ENCODE measurements around the gene CFAP161. TPM values are rescaled to one million over a fixed set of nuclear protein-coding genes. Genes with fewer than 3 reads are reported as not detected.

The CFAP161 gene
- total RNA-seq, 1 experiment from 2014 or later: 2.7 TPM

DNA sequence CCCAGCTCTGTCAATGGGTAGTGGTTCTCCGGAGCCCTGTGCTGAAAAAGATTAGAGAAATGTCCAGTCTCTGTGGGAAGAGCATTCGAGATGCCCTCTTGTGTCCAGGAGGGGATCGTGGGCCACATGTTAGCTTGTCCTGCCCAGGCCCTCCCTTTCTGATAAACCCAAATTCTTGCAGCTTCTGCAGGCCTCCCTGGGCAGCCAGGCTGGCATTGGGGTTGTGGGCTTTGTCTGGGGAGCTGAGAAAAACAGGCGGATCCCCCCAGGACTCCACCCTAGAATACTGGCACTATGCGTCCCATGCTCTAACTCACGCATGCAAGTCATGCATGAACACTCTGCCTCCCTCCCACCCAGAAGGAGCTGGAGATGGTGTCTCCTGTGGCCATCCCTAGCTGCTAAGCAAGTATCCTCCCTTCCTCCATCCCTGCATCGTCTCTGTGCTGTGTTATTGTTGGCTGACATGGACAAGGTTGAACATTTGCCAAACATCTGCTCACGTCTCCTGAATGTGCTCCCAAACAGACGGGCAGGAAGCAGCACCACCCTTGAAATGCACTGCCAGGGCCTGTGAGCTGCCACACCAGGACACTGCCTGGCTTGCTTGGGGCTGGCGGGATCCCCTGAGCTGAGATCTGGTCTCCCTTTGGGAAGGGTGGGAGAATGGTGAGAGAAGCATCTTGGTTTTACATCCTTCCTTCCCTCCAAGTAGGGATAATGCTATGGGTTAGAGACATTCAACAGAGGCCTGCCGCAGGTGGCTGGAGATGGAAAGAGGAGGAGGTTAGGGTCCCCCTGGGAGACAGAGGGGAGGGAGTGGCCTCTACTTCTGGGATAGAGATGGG, 26.5 kb downstream of the CFAP161 start:
- H3K4me3 ChIP-seq (ENCODE audit: low read depth in 2 of 2, low read length in 2 of 2): no peak overlapping the region
- ChIA-PET POLR2A (no interaction called here), CTCF (no interaction called here)
- in situ Hi-C loops (cut with HindIII; ENCODE audit: low pct_unique_long_range_greater_than_20kb, low sequenced_read_pairs): no loop called here
- H3K27me3 ChIP-seq (ENCODE audit: control insufficient read depth, insufficient read depth, low read length): no peaks in the 10 kb centered on the region
- TF ChIP-seq TCF7L2 (IDR thresholded peaks at IDR 0.05; ENCODE audit: low read depth, low read length): no peak
- TF ChIP-seq, protein P1, sequence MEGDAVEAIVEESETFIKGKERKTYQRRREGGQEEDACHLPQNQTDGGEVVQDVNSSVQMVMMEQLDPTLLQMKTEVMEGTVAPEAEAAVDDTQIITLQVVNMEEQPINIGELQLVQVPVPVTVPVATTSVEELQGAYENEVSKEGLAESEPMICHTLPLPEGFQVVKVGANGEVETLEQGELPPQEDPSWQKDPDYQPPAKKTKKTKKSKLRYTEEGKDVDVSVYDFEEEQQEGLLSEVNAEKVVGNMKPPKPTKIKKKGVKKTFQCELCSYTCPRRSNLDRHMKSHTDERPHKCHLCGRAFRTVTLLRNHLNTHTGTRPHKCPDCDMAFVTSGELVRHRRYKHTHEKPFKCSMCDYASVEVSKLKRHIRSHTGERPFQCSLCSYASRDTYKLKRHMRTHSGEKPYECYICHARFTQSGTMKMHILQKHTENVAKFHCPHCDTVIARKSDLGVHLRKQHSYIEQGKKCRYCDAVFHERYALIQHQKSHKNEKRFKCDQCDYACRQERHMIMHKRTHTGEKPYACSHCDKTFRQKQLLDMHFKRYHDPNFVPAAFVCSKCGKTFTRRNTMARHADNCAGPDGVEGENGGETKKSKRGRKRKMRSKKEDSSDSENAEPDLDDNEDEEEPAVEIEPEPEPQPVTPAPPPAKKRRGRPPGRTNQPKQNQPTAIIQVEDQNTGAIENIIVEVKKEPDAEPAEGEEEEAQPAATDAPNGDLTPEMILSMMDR (IDR thresholded peaks at IDR 0.05): no peak
- no peak for TF ChIP-seq SIN3A (IDR thresholded peaks at IDR 0.05; ENCODE audit: borderline replicate concordance, insufficient read depth, low read depth, low read length)
- H3K36me3 ChIP-seq (ENCODE audit: control insufficient read depth, insufficient read depth, low read length): no peaks in the 10 kb centered on the region
- intact Hi-C loops (cut with micrococcal nuclease; ENCODE audit: unreplicated experiment): no loop called here
- DNase-seq (ENCODE audit: low read depth, low spot score): no peak
- ATAC-seq: no peak
- no peaks in the 10 kb centered on the region for H3K9me3 ChIP-seq (ENCODE audit: control insufficient read depth, insufficient read depth, low read depth, low read length)
- no peak overlapping the region for H3K27ac ChIP-seq (ENCODE audit: low read length)
- no peaks in the 10 kb centered on the region for H3K4me1 ChIP-seq (ENCODE audit: control insufficient read depth, insufficient read depth, low read length)
- BruUV-seq (replicated peaks): no TSS peak

DNA sequence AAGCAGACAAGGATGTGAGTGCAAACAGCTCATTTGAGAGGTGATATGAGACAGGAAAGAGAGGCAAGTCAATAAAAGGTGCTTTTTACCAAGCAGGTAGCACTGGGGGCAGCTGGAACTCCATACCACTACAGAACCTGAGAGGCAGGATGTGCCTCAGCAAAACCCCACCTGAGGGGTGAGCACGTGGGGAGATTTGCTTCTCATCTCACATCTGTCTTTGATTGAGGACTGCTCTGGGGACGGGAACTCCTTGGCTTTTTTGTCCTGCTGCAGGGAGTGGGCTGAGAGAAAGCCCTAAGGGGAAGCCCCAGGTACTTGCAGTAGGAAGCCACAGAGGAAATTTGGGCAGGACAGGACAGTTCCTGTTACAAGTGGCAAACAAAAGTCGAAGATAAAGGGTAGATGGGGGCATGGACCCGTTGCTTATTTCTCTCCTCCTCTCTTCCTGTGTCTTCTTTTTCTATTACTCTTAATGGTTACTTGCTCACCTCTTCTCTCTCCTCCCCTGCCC, 27.1 kb downstream of the CFAP161 start:
- TF ChIP-seq TCF7L2 (IDR thresholded peaks at IDR 0.05; ENCODE audit: low read depth, low read length): no peak
- TF ChIP-seq, protein P1 (IDR thresholded peaks at IDR 0.05): no peak
- no peak for TF ChIP-seq SIN3A (IDR thresholded peaks at IDR 0.05; ENCODE audit: borderline replicate concordance, insufficient read depth, low read depth, low read length)
- TF ChIP-seq POLR2AphosphoS5 (IDR thresholded peaks at IDR 0.05; ENCODE audit: low read depth, low read length): no peak
- TF ChIP-seq, protein P2, sequence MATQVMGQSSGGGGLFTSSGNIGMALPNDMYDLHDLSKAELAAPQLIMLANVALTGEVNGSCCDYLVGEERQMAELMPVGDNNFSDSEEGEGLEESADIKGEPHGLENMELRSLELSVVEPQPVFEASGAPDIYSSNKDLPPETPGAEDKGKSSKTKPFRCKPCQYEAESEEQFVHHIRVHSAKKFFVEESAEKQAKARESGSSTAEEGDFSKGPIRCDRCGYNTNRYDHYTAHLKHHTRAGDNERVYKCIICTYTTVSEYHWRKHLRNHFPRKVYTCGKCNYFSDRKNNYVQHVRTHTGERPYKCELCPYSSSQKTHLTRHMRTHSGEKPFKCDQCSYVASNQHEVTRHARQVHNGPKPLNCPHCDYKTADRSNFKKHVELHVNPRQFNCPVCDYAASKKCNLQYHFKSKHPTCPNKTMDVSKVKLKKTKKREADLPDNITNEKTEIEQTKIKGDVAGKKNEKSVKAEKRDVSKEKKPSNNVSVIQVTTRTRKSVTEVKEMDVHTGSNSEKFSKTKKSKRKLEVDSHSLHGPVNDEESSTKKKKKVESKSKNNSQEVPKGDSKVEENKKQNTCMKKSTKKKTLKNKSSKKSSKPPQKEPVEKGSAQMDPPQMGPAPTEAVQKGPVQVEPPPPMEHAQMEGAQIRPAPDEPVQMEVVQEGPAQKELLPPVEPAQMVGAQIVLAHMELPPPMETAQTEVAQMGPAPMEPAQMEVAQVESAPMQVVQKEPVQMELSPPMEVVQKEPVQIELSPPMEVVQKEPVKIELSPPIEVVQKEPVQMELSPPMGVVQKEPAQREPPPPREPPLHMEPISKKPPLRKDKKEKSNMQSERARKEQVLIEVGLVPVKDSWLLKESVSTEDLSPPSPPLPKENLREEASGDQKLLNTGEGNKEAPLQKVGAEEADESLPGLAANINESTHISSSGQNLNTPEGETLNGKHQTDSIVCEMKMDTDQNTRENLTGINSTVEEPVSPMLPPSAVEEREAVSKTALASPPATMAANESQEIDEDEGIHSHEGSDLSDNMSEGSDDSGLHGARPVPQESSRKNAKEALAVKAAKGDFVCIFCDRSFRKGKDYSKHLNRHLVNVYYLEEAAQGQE (IDR thresholded peaks at IDR 0.05; ENCODE audit: insufficient read depth in 1 of 2, low read depth in 2 of 2, low read length in 1 of 2): no peak
- intact Hi-C loops (cut with micrococcal nuclease; ENCODE audit: unreplicated experiment): no loop called here
- no TSS peak for BruUV-seq (replicated peaks)
- no peak for ATAC-seq
- ChIA-PET POLR2A (no interaction called here), CTCF (interaction anchor here (0.6 kb wide), 1 partner anchor 853 kb away, joined by 4 read pairs; no protein-coding TSS in a partner anchor)
- Histone ChIP-seq H3K9me3 (ENCODE audit: control insufficient read depth, insufficient read depth, low read depth, low read length) (no peaks in the 10 kb centered on the region), H3K27ac (ENCODE audit: low read length) (no peak overlapping the region), H3K4me1 (ENCODE audit: control insufficient read depth, insufficient read depth, low read length) (no peaks in the 10 kb centered on the region), H3K4me3 (ENCODE audit: low read depth in 2 of 2, low read length in 2 of 2) (no peak overlapping the region), H3K36me3 (ENCODE audit: control insufficient read depth, insufficient read depth, low read length) (no peaks in the 10 kb centered on the region), H3K27me3 (ENCODE audit: control insufficient read depth, insufficient read depth, low read length) (no peaks in the 10 kb centered on the region)
- in situ Hi-C loops (cut with HindIII; ENCODE audit: low pct_unique_long_range_greater_than_20kb, low sequenced_read_pairs): no loop called here
- no peak for DNase-seq (ENCODE audit: low read depth, low spot score)
